ENCODE results near the gene ADRA1B. TPM values are rescaled to one million over a fixed set of nuclear protein-coding genes. Genes with fewer than 3 reads are reported as not detected.

ADRA1B gene
- total RNA-seq, 1 experiment from 2014 or later, result 0.27 TPM

- no peak for DNase-seq (ENCODE audit: low read depth)
Observed at GRCh38 chr5:159901308-159901707, 15.0 kb upstream of the ADRA1B start.

GRCh38 chr5:159901772-159902171 lies 14.5 kb upstream of the ADRA1B start:
- DNase-seq (ENCODE audit: low read depth), result no peak

GRCh38 chr5:159902444-159903121 lies 13.7 kb upstream of the ADRA1B start:
- DNase-seq (ENCODE audit: low read depth), result peak; percentile 90

- DNase-seq (ENCODE audit: low read depth), result no peak
Observed at GRCh38 chr5:159903131-159903530, 13.2 kb upstream of the ADRA1B start.

GRCh38 chr5:159904874-159905273 lies 11.4 kb upstream of the ADRA1B start:
- DNase-seq (ENCODE audit: low read depth), result no peak

GRCh38 chr5:159905496-159905895 lies 10.8 kb upstream of the ADRA1B start:
- peak; percentile 100 for DNase-seq (ENCODE audit: low read depth)

GRCh38 chr5:159906463-159906862 lies 9.8 kb upstream of the ADRA1B start:
- no peak for DNase-seq (ENCODE audit: low read depth)

GRCh38 chr5:159906943-159907342 lies 9.3 kb upstream of the ADRA1B start:
- no peak for DNase-seq (ENCODE audit: low read depth)

GRCh38 chr5:159907689-159908590 lies 8.3 kb upstream of the ADRA1B start:
- no peak for DNase-seq (ENCODE audit: low read depth)

- DNase-seq (ENCODE audit: low read depth), result peak; percentile 67
Observed at GRCh38 chr5:159908591-159908940, 7.7 kb upstream of the ADRA1B start.

- DNase-seq (ENCODE audit: low read depth), result no peak
Observed at GRCh38 chr5:159909126-159909525, 7.2 kb upstream of the ADRA1B start.

- DNase-seq (ENCODE audit: low read depth), result no peak
Observed at GRCh38 chr5:159910207-159910842, 6.0 kb upstream of the ADRA1B start.

- DNase-seq (ENCODE audit: low read depth), result no peak
Observed at GRCh38 chr5:159910843-159911229, 5.4 kb upstream of the ADRA1B start.

- no peak for DNase-seq (ENCODE audit: low read depth)
Observed at GRCh38 chr5:159911349-159911748, 4.9 kb upstream of the ADRA1B start.

- peak; percentile 56 for DNase-seq (ENCODE audit: low read depth)
Observed at GRCh38 chr5:159912033-159912800, 4.1 kb upstream of the ADRA1B start.

- DNase-seq (ENCODE audit: low read depth), result no peak
Observed at GRCh38 chr5:159913048-159913447, 3.2 kb upstream of the ADRA1B start.

- no peak for DNase-seq (ENCODE audit: low read depth)
Observed at GRCh38 chr5:159913501-159913900, 2.8 kb upstream of the ADRA1B start.

GRCh38 chr5:159916841-159917761 lies 819 bp downstream of the ADRA1B start:
- no peak for DNase-seq (ENCODE audit: low read depth)

GRCh38 chr5:159917994-159918393 lies 1.7 kb downstream of the ADRA1B start:
- no peak for DNase-seq (ENCODE audit: low read depth)

GRCh38 chr5:159921721-159922120 lies 5.4 kb downstream of the ADRA1B start:
- DNase-seq (ENCODE audit: low read depth), result no peak
